HepG2 (cell line): ENCODE measurements around the gene GNMT. TPM values are rescaled to one million over a fixed set of nuclear protein-coding genes. Genes with fewer than 3 reads are reported as not detected.

Experiments
- BRF2 ChIP-seq: sonication (generic); formaldehyde crosslinking; IDR thresholded peaks from 2 replicates; pipeline ENCODE4 v1.8.1; 2022; ENCODE audit warnings: mild to moderate bottlenecking, missing genetic modification reagents
- SMC3 ChIP-seq: IDR thresholded peaks from 2 replicates; pipeline ENCODE4 v1.6.1; 2011; ENCODE audit warnings: low read length, improper control_type of control experiment
- SP1 ChIP-seq, 2 experiments: fragments of 450-650 bp in 1 of 2; sonication (generic) in 1 of 2; formaldehyde crosslinking in 1 of 2; IDR thresholded peaks; 2 replicates each; pipeline versions ENCODE4 v1.4.0 to v1.6.1; 2016 to 2020; ENCODE audit warnings: missing genetic modification reagents in 1 of 2
- SRF ChIP-seq: IDR thresholded peaks from 2 replicates; pipeline ENCODE4 v1.6.1; 2011; ENCODE audit warnings: mild to moderate bottlenecking, low read depth, low read length, moderate library complexity
- TARDBP ChIP-seq: sonication (generic); formaldehyde crosslinking; IDR thresholded peaks from 2 replicates; pipeline ENCODE4 v1.8.0; 2022; ENCODE audit warnings: mild to moderate bottlenecking, missing genetic modification reagents
- TEAD2 ChIP-seq: sonication (generic); formaldehyde crosslinking; IDR thresholded peaks from 2 replicates; pipeline ENCODE4 v1.9.0; 2021; ENCODE audit warnings: missing genetic modification reagents
- THYN1 ChIP-seq: sonication (generic); formaldehyde crosslinking; IDR thresholded peaks from 2 replicates; pipeline ENCODE4 v1.8.1; 2023; ENCODE audit warnings: low read depth, mild to moderate bottlenecking, moderate library complexity, missing genetic modification reagents, borderline replicate concordance
- ZFP36 ChIP-seq: fragments of 150-350 bp; IDR thresholded peaks from 2 replicates; pipeline ENCODE4 v1.6.1; 2018; ENCODE audit warnings: borderline replicate concordance, low read length, low read depth; ENCODE audit not compliant: partially characterized antibody
- ZNF160 ChIP-seq: sonication (generic); formaldehyde crosslinking; IDR thresholded peaks from 2 replicates; pipeline ENCODE4 v1.8.0; 2022; ENCODE audit warnings: mild to moderate bottlenecking, inconsistent platforms, missing genetic modification reagents
- ZNF512 ChIP-seq: sonication (generic); formaldehyde crosslinking; IDR thresholded peaks from 2 replicates; pipeline ENCODE4 v1.4.0; 2020; ENCODE audit warnings: mild to moderate bottlenecking, missing genetic modification reagents
- ZNF605 ChIP-seq: sonication (generic); formaldehyde crosslinking; IDR thresholded peaks from 2 replicates; pipeline ENCODE4 v1.8.0; 2022; ENCODE audit warnings: mild to moderate bottlenecking, missing genetic modification reagents
- ZNF660 ChIP-seq: sonication (generic); formaldehyde crosslinking; IDR thresholded peaks from 2 replicates; pipeline ENCODE4 v1.5.1; 2020; ENCODE audit warnings: mild to moderate bottlenecking, low read depth, missing genetic modification reagents, borderline replicate concordance
- polyA plus RNA-seq, 8 experiments: library from polyadenylated mRNA; depleted of rRNA in 3 of 8; stranded (reverse) in 7 of 8; unstranded in 1 of 8; fragments of >200 nt; fragmentation: Illumina TruSeq in 4 of 8; extraction: Trizol in 4 of 8; gene quantifications; 2 replicates each; pipeline versions ENCODE4 v1.2.1 to v1.2.3, GENCODE V29; 2011 to 2016; ENCODE audit warnings: low read depth in 4 of 8, missing spikeins in 1 of 8, mixed read lengths in 1 of 8; ENCODE audit not compliant: insufficient read depth in 1 of 8
- total RNA-seq, 5 experiments: library from RNA; depleted of rRNA; stranded (reverse); fragments of >200 nt; fragmentation: Illumina TruSeq; extraction: Trizol; gene quantifications; 2 replicates each; pipeline ENCODE4 v1.2.3, GENCODE V29; 2016; ENCODE audit warnings: low read depth in 1 of 5
- TF ChIP-seq, protein P1 (sequence below): sonication (generic); formaldehyde crosslinking; IDR thresholded peaks from one replicate; pipeline ENCODE4 v1.5.1; 2020; ENCODE audit warnings: mild to moderate bottlenecking, missing genetic modification reagents; ENCODE audit errors: not compliant biosample characterization
- TF ChIP-seq, protein P2 (sequence below): sonication (generic); formaldehyde crosslinking; IDR thresholded peaks from 2 replicates; pipeline ENCODE4 v1.5.0; 2020; ENCODE audit warnings: mild to moderate bottlenecking, missing genetic modification reagents

Gene GNMT
- total and polyA plus RNA-seq, 2 of the 13 experiments (the other 11 are each of a cell fraction or from before 2014, with no cell fraction given) = 2.8 to 7.0 TPM

DNA sequence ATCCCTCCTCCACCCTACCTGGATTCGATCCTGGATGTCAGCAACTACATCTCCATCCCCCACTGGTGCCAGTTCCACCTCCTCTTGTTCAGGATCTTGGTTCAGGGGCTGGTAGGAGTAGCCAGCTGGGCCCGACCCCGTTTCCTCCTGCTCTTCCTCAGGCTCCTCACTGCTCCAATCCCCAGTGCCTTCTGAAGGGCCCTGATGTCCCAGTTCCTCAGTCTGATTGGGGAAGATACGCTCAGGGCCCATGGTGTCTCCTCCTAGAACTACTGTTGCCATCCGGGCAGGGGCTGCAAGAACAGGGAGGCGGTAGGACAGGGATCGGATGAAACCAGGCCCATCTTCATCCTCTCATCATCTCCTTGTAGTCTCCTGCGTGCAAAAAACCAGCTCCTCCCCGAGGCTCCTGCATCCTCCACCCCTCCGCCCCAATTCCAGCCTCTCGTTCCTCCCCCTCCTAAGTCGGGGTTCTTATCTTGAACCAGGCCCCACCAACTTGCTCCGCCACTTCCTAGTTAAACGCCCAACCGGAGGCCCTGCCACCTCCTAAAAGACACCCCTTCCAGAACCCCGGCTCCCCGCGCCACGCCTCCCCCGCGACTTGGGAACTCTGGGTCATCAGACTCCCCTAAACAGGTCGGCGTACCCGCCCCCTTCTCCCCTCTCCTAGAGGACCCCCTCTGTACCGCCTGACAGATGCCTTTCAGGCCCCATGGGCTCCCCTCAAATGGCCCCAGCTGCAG, 52.7 kb downstream of the GNMT start (continued):
- TF ChIP-seq, protein P1, sequence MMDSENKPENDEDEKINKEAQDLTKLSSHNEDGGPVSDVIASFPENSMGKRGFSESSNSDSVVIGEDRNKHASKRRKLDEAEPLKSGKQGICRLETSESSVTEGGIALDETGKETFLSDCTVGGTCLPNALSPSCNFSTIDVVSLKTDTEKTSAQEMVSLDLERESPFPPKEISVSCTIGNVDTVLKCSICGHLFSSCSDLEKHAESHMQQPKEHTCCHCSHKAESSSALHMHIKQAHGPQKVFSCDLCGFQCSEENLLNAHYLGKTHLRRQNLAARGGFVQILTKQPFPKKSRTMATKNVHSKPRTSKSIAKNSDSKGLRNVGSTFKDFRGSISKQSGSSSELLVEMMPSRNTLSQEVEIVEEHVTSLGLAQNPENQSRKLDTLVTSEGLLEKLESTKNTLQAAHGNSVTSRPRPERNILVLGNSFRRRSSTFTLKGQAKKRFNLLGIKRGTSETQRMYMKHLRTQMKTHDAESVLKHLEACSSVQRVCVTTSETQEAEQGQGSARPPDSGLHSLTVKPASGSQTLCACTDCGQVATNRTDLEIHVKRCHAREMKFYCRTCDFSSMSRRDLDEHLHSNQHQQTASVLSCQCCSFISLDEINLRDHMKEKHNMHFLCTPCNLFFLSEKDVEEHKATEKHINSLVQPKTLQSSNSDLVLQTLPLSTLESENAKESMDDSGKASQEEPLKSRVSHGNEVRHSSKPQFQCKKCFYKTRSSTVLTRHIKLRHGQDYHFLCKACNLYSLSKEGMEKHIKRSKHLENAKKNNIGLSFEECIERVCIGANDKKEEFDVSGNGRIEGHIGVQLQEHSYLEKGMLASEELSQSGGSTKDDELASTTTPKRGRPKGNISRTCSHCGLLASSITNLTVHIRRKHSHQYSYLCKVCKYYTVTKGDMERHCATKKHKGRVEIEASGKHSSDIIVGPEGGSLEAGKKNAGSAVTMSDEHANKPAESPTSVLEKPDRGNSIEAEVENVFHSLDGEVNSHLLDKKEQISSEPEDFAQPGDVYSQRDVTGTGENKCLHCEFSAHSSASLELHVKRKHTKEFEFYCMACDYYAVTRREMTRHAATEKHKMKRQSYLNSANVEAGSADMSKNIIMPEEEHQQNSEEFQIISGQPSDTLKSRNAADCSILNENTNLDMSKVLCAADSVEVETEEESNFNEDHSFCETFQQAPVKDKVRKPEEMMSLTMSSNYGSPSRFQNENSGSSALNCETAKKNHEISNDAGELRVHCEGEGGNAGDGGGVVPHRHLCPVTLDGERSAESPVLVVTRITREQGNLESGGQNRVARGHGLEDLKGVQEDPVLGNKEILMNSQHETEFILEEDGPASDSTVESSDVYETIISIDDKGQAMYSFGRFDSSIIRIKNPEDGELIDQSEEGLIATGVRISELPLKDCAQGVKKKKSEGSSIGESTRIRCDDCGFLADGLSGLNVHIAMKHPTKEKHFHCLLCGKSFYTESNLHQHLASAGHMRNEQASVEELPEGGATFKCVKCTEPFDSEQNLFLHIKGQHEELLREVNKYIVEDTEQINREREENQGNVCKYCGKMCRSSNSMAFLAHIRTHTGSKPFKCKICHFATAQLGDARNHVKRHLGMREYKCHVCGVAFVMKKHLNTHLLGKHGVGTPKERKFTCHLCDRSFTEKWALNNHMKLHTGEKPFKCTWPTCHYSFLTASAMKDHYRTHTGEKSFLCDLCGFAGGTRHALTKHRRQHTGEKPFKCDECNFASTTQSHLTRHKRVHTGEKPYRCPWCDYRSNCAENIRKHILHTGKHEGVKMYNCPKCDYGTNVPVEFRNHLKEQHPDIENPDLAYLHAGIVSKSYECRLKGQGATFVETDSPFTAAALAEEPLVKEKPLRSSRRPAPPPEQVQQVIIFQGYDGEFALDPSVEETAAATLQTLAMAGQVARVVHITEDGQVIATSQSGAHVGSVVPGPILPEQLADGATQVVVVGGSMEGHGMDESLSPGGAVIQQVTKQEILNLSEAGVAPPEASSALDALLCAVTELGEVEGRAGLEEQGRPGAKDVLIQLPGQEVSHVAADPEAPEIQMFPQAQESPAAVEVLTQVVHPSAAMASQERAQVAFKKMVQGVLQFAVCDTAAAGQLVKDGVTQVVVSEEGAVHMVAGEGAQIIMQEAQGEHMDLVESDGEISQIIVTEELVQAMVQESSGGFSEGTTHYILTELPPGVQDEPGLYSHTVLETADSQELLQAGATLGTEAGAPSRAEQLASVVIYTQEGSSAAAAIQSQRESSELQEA = no peak
- TF ChIP-seq ZNF660 (no peak), ZFP36 (no peak), TARDBP (CRISPR knock-in tag) (no peak), SMC3 (no peak), BRF2 (CRISPR knock-in tag) (no peak), SRF (no peak), ZNF512 (CRISPR knock-in tag) (peak; percentile 28; the same call in 1 of the 2 replicates), THYN1 (CRISPR knock-in tag) (no peak), ZNF605 (CRISPR knock-in tag) (no peak; the same call in 1 of the 2 replicates), SP1 (IDR thresholded peaks at IDR 0.05) (no peak), SP1 (CRISPR knock-in tag; IDR thresholded peaks at IDR 0.05) (no peak), TEAD2 (no peak), ZNF160 (CRISPR knock-in tag) (no peak)
- TF ChIP-seq, protein P2, sequence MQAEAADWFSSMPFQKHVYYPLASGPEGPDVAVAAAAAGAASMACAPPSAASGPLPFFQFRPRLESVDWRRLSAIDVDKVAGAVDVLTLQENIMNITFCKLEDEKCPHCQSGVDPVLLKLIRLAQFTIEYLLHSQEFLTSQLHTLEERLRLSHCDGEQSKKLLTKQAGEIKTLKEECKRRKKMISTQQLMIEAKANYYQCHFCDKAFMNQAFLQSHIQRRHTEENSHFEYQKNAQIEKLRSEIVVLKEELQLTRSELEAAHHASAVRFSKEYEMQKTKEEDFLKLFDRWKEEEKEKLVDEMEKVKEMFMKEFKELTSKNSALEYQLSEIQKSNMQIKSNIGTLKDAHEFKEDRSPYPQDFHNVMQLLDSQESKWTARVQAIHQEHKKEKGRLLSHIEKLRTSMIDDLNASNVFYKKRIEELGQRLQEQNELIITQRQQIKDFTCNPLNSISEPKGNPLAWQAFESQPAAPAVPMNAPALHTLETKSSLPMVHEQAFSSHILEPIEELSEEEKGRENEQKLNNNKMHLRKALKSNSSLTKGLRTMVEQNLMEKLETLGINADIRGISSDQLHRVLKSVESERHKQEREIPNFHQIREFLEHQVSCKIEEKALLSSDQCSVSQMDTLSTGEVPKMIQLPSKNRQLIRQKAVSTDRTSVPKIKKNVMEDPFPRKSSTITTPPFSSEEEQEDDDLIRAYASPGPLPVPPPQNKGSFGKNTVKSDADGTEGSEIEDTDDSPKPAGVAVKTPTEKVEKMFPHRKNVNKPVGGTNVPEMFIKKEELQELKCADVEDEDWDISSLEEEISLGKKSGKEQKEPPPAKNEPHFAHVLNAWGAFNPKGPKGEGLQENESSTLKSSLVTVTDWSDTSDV = no peak
